Activated CD8-positive, alpha-beta T cell treated with anti-CD3 and anti-CD28 coated beads, Interleukin-2, amount 10 ng/mL, durations not matched to agents 7 days and 5 days (primary cell): ENCODE measurements around the gene SYNE2. TPM values are rescaled to one million over a fixed set of nuclear protein-coding genes. Genes with fewer than 3 reads are reported as not detected.

ENCODE experiments used
- ATAC-seq: fragments of 150-1000 bp; cut with Tn5 transposase; one replicate; pipeline ENCODE4 v1.10.0; 2021; ENCODE audit warnings: moderate library complexity
- CTCF ChIA-PET: fragments of 350-600 bp; sonication (Branson Sonifier 250); formaldehyde crosslinking; loops from one replicate; lab custom pipeline; 2021; ENCODE audit warnings: antibody characterized with exemption; lab: Charles Lee
- POLR2A ChIA-PET: fragments of 350-600 bp; sonication (Branson Sonifier 250); formaldehyde crosslinking; loops from one replicate; lab custom pipeline; 2021; ENCODE audit warnings: antibody characterized with exemption; lab: Charles Lee
- DNase-seq: peaks from one replicate; pipeline ENCODE4 v3.0.0-alpha.2; 2020
- H3K27ac Mint-ChIP-seq: one replicate; pipeline ENCODE4 v1.8.0; 2021; ENCODE audit warnings: mild to moderate bottlenecking, mixed read lengths
- H3K27me3 Mint-ChIP-seq: one replicate; pipeline ENCODE4 v1.8.0; 2021; ENCODE audit warnings: low read depth, mixed read lengths
- H3K36me3 Mint-ChIP-seq: one replicate; pipeline ENCODE4 v1.8.0; 2021; ENCODE audit warnings: low read depth, mixed read lengths
- H3K4me1 Mint-ChIP-seq: one replicate; pipeline ENCODE4 v1.8.0; 2021; ENCODE audit warnings: low read depth, mixed read lengths
- H3K4me3 Mint-ChIP-seq: one replicate; pipeline ENCODE4 v1.8.0; 2021; ENCODE audit warnings: mild to moderate bottlenecking, mixed read lengths
- H3K9me3 Mint-ChIP-seq: one replicate; pipeline ENCODE4 v1.8.0; 2022; ENCODE audit warnings: mixed read lengths; ENCODE audit not compliant: insufficient read depth
- total RNA-seq, 2 experiments: library from RNA; stranded (reverse); gene quantifications; one replicate each; pipeline ENCODE4 v1.2.3, GENCODE V29; 2021

Gene SYNE2
- total RNA-seq, 2 experiments from 2014 or later, result 198 to 206 TPM

- no peak overlapping the region for H3K27ac Mint-ChIP-seq
- ATAC-seq (no peak), DNase-seq (no peak)
- no peak overlapping the region for H3K4me3 Mint-ChIP-seq
- H3K4me1 Mint-ChIP-seq, result peaks cover 15% of the 10 kb centered on the region
- POLR2A ChIA-PET, result no interaction called here
- CTCF ChIA-PET, result no interaction called here
- peaks cover 66% of the 10 kb centered on the region for H3K36me3 Mint-ChIP-seq
- no peaks in the 10 kb centered on the region for H3K9me3 Mint-ChIP-seq
- no peaks in the 10 kb centered on the region for H3K27me3 Mint-ChIP-seq
These were observed 338.2 kb downstream of the SYNE2 start for GRCh38 chr14:64190974-64191502.

- no peaks in the 10 kb centered on the region for H3K27me3 Mint-ChIP-seq
- no peak overlapping the region for H3K27ac Mint-ChIP-seq
- ChIA-PET CTCF (interaction anchor here (0.6 to 1.2 kb wide), 2 partner anchors 112 to 393 kb away, joined by 3 read pairs; no protein-coding TSS in a partner anchor), POLR2A (no interaction called here)
- H3K9me3 Mint-ChIP-seq, result no peaks in the 10 kb centered on the region
- H3K4me1 Mint-ChIP-seq, result peaks cover 17% of the 10 kb centered on the region
- no peak for DNase-seq
- no peak overlapping the region for H3K4me3 Mint-ChIP-seq
- peaks cover 62% of the 10 kb centered on the region for H3K36me3 Mint-ChIP-seq
- ATAC-seq, result no peak
These were observed 339.0 kb downstream of the SYNE2 start for GRCh38 chr14:64191756-64192155.

GRCh38 chr14:64193821-64194220 lies 341.0 kb downstream of the SYNE2 start:
- Mint-ChIP-seq H3K27ac (no peak overlapping the region), H3K27me3 (no peaks in the 10 kb centered on the region), H3K9me3 (no peaks in the 10 kb centered on the region), H3K4me1 (peaks cover 17% of the 10 kb centered on the region), H3K4me3 (no peak overlapping the region), H3K36me3 (peaks cover 60% of the 10 kb centered on the region)
- ChIA-PET POLR2A (no interaction called here), CTCF (no interaction called here)
- no peak for DNase-seq
- ATAC-seq, result no peak

DNA sequence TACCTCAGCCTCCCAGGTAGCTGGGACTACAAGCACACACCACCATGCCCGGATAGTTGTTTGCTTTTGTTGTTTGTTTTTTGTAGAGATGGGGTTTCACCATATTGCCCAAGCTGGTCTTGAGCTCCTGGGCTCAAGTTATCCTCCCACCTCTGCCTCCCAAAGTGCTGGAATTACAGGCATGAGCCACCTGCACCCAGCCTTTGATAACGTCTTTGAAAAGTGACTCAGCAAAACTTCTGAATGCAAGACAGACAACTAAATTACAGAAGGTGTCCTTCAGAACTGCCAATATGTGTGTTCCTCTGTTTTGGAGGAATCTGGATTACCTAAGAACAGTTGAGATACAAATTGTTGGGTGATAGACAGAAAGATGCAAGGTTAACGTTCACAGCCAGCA lies 341.6 kb downstream of the SYNE2 start:
- DNase-seq (no peak), ATAC-seq (no peak)
- Mint-ChIP-seq H3K4me3 (no peak overlapping the region), H3K36me3 (peaks cover 63% of the 10 kb centered on the region), H3K27ac (peak overlapping the region; percentile 11), H3K4me1 (peaks cover 17% of the 10 kb centered on the region), H3K9me3 (no peaks in the 10 kb centered on the region), H3K27me3 (no peaks in the 10 kb centered on the region)
- ChIA-PET POLR2A (no interaction called here), CTCF (no interaction called here)

- POLR2A ChIA-PET, result no interaction called here
- Mint-ChIP-seq H3K4me1 (peaks cover 17% of the 10 kb centered on the region), H3K36me3 (peaks cover 56% of the 10 kb centered on the region), H3K27ac (no peak overlapping the region), H3K4me3 (no peak overlapping the region), H3K9me3 (no peaks in the 10 kb centered on the region), H3K27me3 (no peaks in the 10 kb centered on the region)
- DNase-seq (no peak), ATAC-seq (no peak)
- CTCF ChIA-PET, result interaction anchor here (1.4 to 1.5 kb wide), 2 partner anchors 9 to 109 kb away, joined by 3 to 4 read pairs; no protein-coding TSS in a partner anchor
These were observed 342.4 kb downstream of the SYNE2 start for GRCh38 chr14:64195199-64195598.

DNA sequence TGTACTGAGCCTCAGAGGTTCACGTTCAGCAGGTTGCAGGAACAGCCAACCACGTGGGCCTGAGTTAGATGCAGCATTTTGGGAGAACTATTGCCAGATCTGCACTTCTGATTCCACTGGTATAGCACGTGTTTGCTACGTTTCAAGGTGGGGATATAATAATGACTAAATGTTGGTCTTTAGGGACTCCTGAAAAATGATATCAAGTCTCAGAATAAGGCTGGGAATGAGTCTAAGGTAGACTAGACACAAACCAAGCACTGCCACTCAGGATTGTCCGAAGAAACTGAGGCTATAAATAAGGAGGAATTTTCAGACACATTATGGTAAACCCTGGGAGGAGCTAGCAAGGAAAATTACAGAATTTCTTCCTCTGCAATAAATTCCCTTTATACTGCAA lies 343.3 kb downstream of the SYNE2 start:
- POLR2A ChIA-PET, result no interaction called here
- DNase-seq, result no peak
- ATAC-seq, result no peak
- peaks cover 51% of the 10 kb centered on the region for H3K36me3 Mint-ChIP-seq
- no peak overlapping the region for H3K27ac Mint-ChIP-seq
- no peak overlapping the region for H3K4me3 Mint-ChIP-seq
- no peaks in the 10 kb centered on the region for H3K9me3 Mint-ChIP-seq
- CTCF ChIA-PET, result interaction anchor here (1.4 to 1.5 kb wide), 2 partner anchors 9 to 108 kb away, joined by 3 to 4 read pairs; no protein-coding TSS in a partner anchor
- peaks cover 18% of the 10 kb centered on the region for H3K4me1 Mint-ChIP-seq
- H3K27me3 Mint-ChIP-seq, result no peaks in the 10 kb centered on the region

GRCh38 chr14:64196814-64197411 lies 344.1 kb downstream of the SYNE2 start:
- no peak for DNase-seq
- H3K4me3 Mint-ChIP-seq, result no peak overlapping the region
- H3K4me1 Mint-ChIP-seq, result peaks cover 18% of the 10 kb centered on the region
- ATAC-seq, result no peak
- H3K27ac Mint-ChIP-seq, result no peak overlapping the region
- peaks cover 43% of the 10 kb centered on the region for H3K36me3 Mint-ChIP-seq
- ChIA-PET POLR2A (no interaction called here), CTCF (no interaction called here)
- no peaks in the 10 kb centered on the region for H3K9me3 Mint-ChIP-seq
- H3K27me3 Mint-ChIP-seq, result no peaks in the 10 kb centered on the region

GRCh38 chr14:64197996-64198395 lies 345.2 kb downstream of the SYNE2 start:
- H3K4me3 Mint-ChIP-seq, result no peak overlapping the region
- H3K9me3 Mint-ChIP-seq, result no peaks in the 10 kb centered on the region
- peaks cover 18% of the 10 kb centered on the region for H3K4me1 Mint-ChIP-seq
- H3K27ac Mint-ChIP-seq, result no peak overlapping the region
- POLR2A ChIA-PET, result no interaction called here
- ATAC-seq (no peak), DNase-seq (no peak)
- CTCF ChIA-PET, result no interaction called here
- no peaks in the 10 kb centered on the region for H3K27me3 Mint-ChIP-seq
- peaks cover 38% of the 10 kb centered on the region for H3K36me3 Mint-ChIP-seq

DNA sequence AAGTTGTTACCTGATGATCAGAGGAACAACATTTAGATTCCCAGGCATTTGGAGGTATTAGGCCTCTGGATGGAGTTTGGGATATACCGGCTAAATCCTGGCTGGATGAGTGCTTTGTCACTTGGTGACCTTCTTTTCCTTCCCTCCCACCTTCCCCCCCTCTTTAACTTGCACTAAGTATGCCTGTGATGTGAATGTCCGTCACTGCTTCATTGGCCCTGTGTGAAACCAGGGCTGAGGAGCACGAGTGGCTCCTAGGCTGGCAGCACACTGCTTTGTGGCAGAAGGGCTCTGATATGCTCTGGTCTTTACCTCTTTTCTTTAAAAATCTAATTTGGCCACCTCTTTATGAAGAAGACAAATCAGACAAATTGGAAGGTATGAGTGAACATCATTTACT lies 345.7 kb downstream of the SYNE2 start:
- Mint-ChIP-seq H3K27ac (no peak overlapping the region), H3K36me3 (peaks cover 38% of the 10 kb centered on the region), H3K27me3 (no peaks in the 10 kb centered on the region), H3K4me3 (no peak overlapping the region), H3K4me1 (peaks cover 18% of the 10 kb centered on the region), H3K9me3 (no peaks in the 10 kb centered on the region)
- CTCF ChIA-PET, result interaction anchor here (1.6 kb wide), 1 partner anchor 11 kb away, joined by 5 read pairs; no protein-coding TSS in a partner anchor
- DNase-seq (no peak), ATAC-seq (no peak)
- POLR2A ChIA-PET, result no interaction called here

GRCh38 chr14:64200170-64200569 lies 347.4 kb downstream of the SYNE2 start:
- DNase-seq, result no peak
- peaks cover 35% of the 10 kb centered on the region for H3K36me3 Mint-ChIP-seq
- no peak overlapping the region for H3K27ac Mint-ChIP-seq
- POLR2A ChIA-PET, result interaction anchor here (0.6 to 0.8 kb wide), 2 partner anchors 9 to 91 kb away, joined by 3 to 4 read pairs; no protein-coding TSS in a partner anchor
- no peak for ATAC-seq
- no peaks in the 10 kb centered on the region for H3K9me3 Mint-ChIP-seq
- H3K4me3 Mint-ChIP-seq, result no peak overlapping the region
- peaks cover 5% of the 10 kb centered on the region for H3K4me1 Mint-ChIP-seq
- no peaks in the 10 kb centered on the region for H3K27me3 Mint-ChIP-seq
- CTCF ChIA-PET, result no interaction called here

DNA sequence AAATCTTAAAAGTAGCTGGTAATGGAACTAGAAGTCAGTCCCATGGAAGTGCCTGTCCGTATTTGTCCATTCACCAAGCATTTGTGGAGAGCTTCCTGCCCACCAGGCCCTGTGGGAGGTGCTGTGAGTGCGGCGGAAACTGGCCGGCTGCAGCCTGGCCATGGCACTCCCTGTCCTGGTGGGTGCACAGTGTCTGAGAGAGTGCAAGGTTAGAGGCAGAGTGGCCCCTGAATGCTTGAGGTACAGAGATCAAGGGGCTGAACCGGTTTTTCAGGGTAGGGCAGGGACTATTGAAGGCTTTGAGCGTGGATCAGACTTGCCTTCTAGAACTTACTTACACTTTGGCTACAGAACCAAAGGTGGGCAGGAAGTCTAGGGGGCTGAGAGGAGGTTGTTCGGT lies 348.5 kb downstream of the SYNE2 start:
- Mint-ChIP-seq H3K27me3 (no peaks in the 10 kb centered on the region), H3K36me3 (peaks cover 36% of the 10 kb centered on the region), H3K4me3 (no peak overlapping the region), H3K4me1 (peaks cover 2% of the 10 kb centered on the region), H3K9me3 (no peaks in the 10 kb centered on the region), H3K27ac (no peak overlapping the region)
- CTCF ChIA-PET, result interaction anchor here (2.6 kb wide), 1 partner anchor 102 kb away, joined by 11 read pairs; no protein-coding TSS in a partner anchor
- no peak for ATAC-seq
- POLR2A ChIA-PET, result no interaction called here
- DNase-seq, result no peak

- POLR2A ChIA-PET, result interaction anchor here (0.6 kb wide), 1 partner anchor 630 kb away, joined by 3 read pairs; no protein-coding TSS in a partner anchor
- peaks cover 36% of the 10 kb centered on the region for H3K36me3 Mint-ChIP-seq
- CTCF ChIA-PET, result interaction anchor here (1.4 to 2.6 kb wide), 2 partner anchors 93 to 101 kb away, joined by 7 to 11 read pairs; partner anchors contain the start of gene ESR2
- no peaks in the 10 kb centered on the region for H3K9me3 Mint-ChIP-seq
- no peak overlapping the region for H3K27ac Mint-ChIP-seq
- no peaks in the 10 kb centered on the region for H3K27me3 Mint-ChIP-seq
- no peak for DNase-seq
- H3K4me3 Mint-ChIP-seq, result no peak overlapping the region
- no peak for ATAC-seq
- H3K4me1 Mint-ChIP-seq, result peaks cover 1% of the 10 kb centered on the region
These were observed 349.2 kb downstream of the SYNE2 start for GRCh38 chr14:64201921-64202545.
